GM23338 (cell line): ENCODE data around the gene KRTAP5-2.

Source experiments
- CREB1 ChIP-seq: fragments of 250-450 bp; sonication (Bioruptor Pico); IDR thresholded peaks from 2 replicates; pipeline ENCODE4 v1.5.0; 2020; ENCODE audit warnings: low read depth, mild to moderate bottlenecking, moderate library complexity
- CTCF ChIP-seq, 2 experiments: fragments of 200-600 bp in 1 of 2; sonication (generic) in 1 of 2; conservative IDR thresholded peaks; 2 replicates each; pipeline versions ENCODE4 v1.5.1 to v1.6.1; 2016 to 2017; ENCODE audit warnings: antibody characterized with exemption in 2 of 2, low read depth in 2 of 2, mild to moderate bottlenecking in 2 of 2, moderate library complexity in 1 of 2
- ETS1 ChIP-seq: IDR thresholded peaks from 2 replicates; pipeline ENCODE4 v1.6.1; 2016; ENCODE audit warnings: antibody characterized with exemption
- EZH2 ChIP-seq: fragments of 200-600 bp; sonication (generic); IDR thresholded peaks from one replicate; pipeline ENCODE4 v1.8.0; 2017; ENCODE audit warnings: antibody characterized with exemption, mild to moderate bottlenecking, low read depth; ENCODE audit not compliant: unreplicated experiment
- EZH2phosphoT487 ChIP-seq: fragments of 200-600 bp; sonication (generic); IDR thresholded peaks from one replicate; pipeline ENCODE4 v1.8.1; 2018; ENCODE audit warnings: antibody characterized with exemption; ENCODE audit not compliant: unreplicated experiment
- JUNB ChIP-seq: IDR thresholded peaks from one replicate; pipeline ENCODE4 v1.6.1; 2016; ENCODE audit warnings: antibody characterized with exemption; ENCODE audit not compliant: unreplicated experiment
- NANOG ChIP-seq: IDR thresholded peaks from 2 replicates; pipeline ENCODE4 v1.6.1; 2016; ENCODE audit warnings: antibody characterized with exemption, borderline replicate concordance
- POLR2AphosphoS5 ChIP-seq: IDR thresholded peaks from 2 replicates; pipeline ENCODE4 v1.6.1; 2016; ENCODE audit warnings: antibody characterized with exemption, low read depth
- REST ChIP-seq: IDR thresholded peaks from one replicate; pipeline ENCODE4 v1.6.1; 2018; ENCODE audit warnings: antibody characterized with exemption; ENCODE audit not compliant: unreplicated experiment
- STAT1 ChIP-seq: IDR thresholded peaks from one replicate; pipeline ENCODE4 v1.6.1; 2016; ENCODE audit warnings: antibody characterized with exemption; ENCODE audit not compliant: unreplicated experiment
- ZNF114 ChIP-seq: fragments of 250-450 bp; sonication (Bioruptor Pico); IDR thresholded peaks from 2 replicates; pipeline ENCODE4 v1.5.0; 2020; ENCODE audit warnings: mild to moderate bottlenecking, moderate library complexity
- ZNF331 ChIP-seq: fragments of 250-450 bp; sonication (Bioruptor Pico); IDR thresholded peaks from 2 replicates; pipeline ENCODE4 v1.5.0; 2020; ENCODE audit warnings: low read depth, mild to moderate bottlenecking, moderate library complexity
- ZNF462 ChIP-seq: fragments of 250-450 bp; sonication (Bioruptor Pico); IDR thresholded peaks from 2 replicates; pipeline ENCODE4 v1.5.0; 2020; ENCODE audit warnings: mild to moderate bottlenecking, moderate library complexity

GRCh38 chr11:1581976-1582375, 16.1 kb downstream of the KRTAP5-2 start:
- TF ChIP-seq CTCF (conservative IDR thresholded peaks at IDR 0.05; ENCODE audit: low read depth in 2 of 2) (no peak), ZNF331 (CRISPR knock-in tag) (no peak), REST (no peak), EZH2 (no peak), POLR2AphosphoS5 (no peak), EZH2phosphoT487 (no peak), JUNB (no peak), NANOG (no peak), ZNF462 (no peak), ETS1 (no peak), CREB1 (CRISPR knock-in tag) (no peak), ZNF114 (no peak), STAT1 (no peak)
